ENCODE data around the gene DUSP7. TPM values are rescaled to one million over a fixed set of nuclear protein-coding genes. Genes with fewer than 3 reads are reported as not detected.

DUSP7 gene
- polyA plus RNA-seq, 3 donors: 2.8 to 36.8 (median 3.9) TPM

- H3K4me1 Mint-ChIP-seq: peaks cover 47% of the 10 kb centered on the region
- Histone ChIP-seq H3K4me2 (replicated peaks; ENCODE audit: extremely low read depth, low read length, poor library complexity, severe bottlenecking) (peak overlapping the region; percentile 98), H3K36me3 (replicated peaks in 1 of 2; ENCODE audit: control insufficient read depth in 1 of 2, insufficient read depth in 2 of 2, low read length in 2 of 2) (peaks cover 23 to 26% of the 10 kb centered on the region in 2 donors), H3K27me3 (ENCODE audit: control insufficient read depth in 2 of 2, insufficient read depth in 2 of 2, low read length in 2 of 2) (no peaks in the 10 kb centered on the region), H3K9ac (ENCODE audit: insufficient read depth, low read length, poor library complexity, severe bottlenecking) (peak overlapping the region; percentile 86), H3K9me3 (replicated peaks in 1 of 2; ENCODE audit: control insufficient read depth in 1 of 2, insufficient read depth in 1 of 2, low read length in 2 of 2) (no peaks in the 10 kb centered on the region), H4K20me1 (ENCODE audit: insufficient read depth, low read length) (peaks cover 50% of the 10 kb centered on the region), H3K79me2 (ENCODE audit: insufficient read depth, low read length) (peaks cover 58% of the 10 kb centered on the region), H2AFZ (ENCODE audit: insufficient read depth, low read depth, low read length, poor library complexity, severe bottlenecking) (peak overlapping the region; percentile 53), H3K4me3 (replicated peaks in 1 of 3; ENCODE audit: low read depth in 2 of 3, low read length in 3 of 3) (peak overlapping the region; percentile 89 to 99 (median 94)), H3K4me1 (ENCODE audit: control insufficient read depth in 1 of 2, insufficient read depth in 2 of 2, low read length in 2 of 2) (peaks cover 48 to 60% of the 10 kb centered on the region in 2 donors), H3K27ac (ENCODE audit: low read depth in 1 of 2, low read length in 2 of 2) (peak overlapping the region; percentile 59 to 79)
- H3K27ac Mint-ChIP-seq: peak overlapping the region; percentile 57 to 92 (median 83)
- intact Hi-C loops (cut with micrococcal nuclease): loop anchor here (2.0 to 5.0 kb wide), 4 partner anchors 65 to 113 kb away; partner anchors contain the start of genes PARP3 (in 1 of the 2), POC1A (in 1 of the 2) and RRP9 (in 1 of the 2)
- H3K4me3 Mint-ChIP-seq: peak overlapping the region; percentile 91 to 96
- H3K36me3 Mint-ChIP-seq: peaks cover 23 to 35% of the 10 kb centered on the region in 2 donors
- DNase-seq: peak; percentile 35 to 37 (median 36)
- H3K27me3 Mint-ChIP-seq (ENCODE audit: low read depth in 3 of 3): peaks cover 0 to 6% (median 0%) of the 10 kb centered on the region in 3 donors
- H3K9me3 Mint-ChIP-seq: peaks cover 0 to 1% (median 0%) of the 10 kb centered on the region in 7 donors
- under 1% methylated on average over 93 of the region's 94 CpGs for WGBS (ENCODE audit: insufficient coverage)
- TF ChIP-seq CTCF (IDR thresholded peaks at IDR 0.05): no peak
These were observed 627 bp downstream of the DUSP7 start for GRCh38 chr3:52055537-52056351.

- Histone ChIP-seq H3K27ac (ENCODE audit: low read depth in 1 of 2, low read length in 2 of 2) (peak overlapping the region; percentile 70 to 79), H3K36me3 (replicated peaks in 1 of 2; ENCODE audit: control insufficient read depth in 1 of 2, insufficient read depth in 2 of 2, low read length in 2 of 2) (peaks cover 32 to 35% of the 10 kb centered on the region in 2 donors), H3K4me1 (ENCODE audit: control insufficient read depth in 1 of 2, insufficient read depth in 2 of 2, low read length in 2 of 2) (peaks cover 47 to 59% of the 10 kb centered on the region in 2 donors), H3K9ac (ENCODE audit: insufficient read depth, low read length, poor library complexity, severe bottlenecking) (peak overlapping the region; percentile 86), H3K4me3 (replicated peaks in 1 of 3; ENCODE audit: low read depth in 2 of 3, low read length in 3 of 3) (peak overlapping the region; percentile 89 to 99 (median 94)), H3K79me2 (ENCODE audit: insufficient read depth, low read length) (peaks cover 66% of the 10 kb centered on the region), H3K27me3 (ENCODE audit: control insufficient read depth in 2 of 2, insufficient read depth in 2 of 2, low read length in 2 of 2) (no peaks in the 10 kb centered on the region), H4K20me1 (ENCODE audit: insufficient read depth, low read length) (peaks cover 59% of the 10 kb centered on the region), H3K4me2 (replicated peaks; ENCODE audit: extremely low read depth, low read length, poor library complexity, severe bottlenecking) (peak overlapping the region; percentile 98), H2AFZ (ENCODE audit: insufficient read depth, low read depth, low read length, poor library complexity, severe bottlenecking) (peak overlapping the region; percentile 53), H3K9me3 (replicated peaks in 1 of 2; ENCODE audit: control insufficient read depth in 1 of 2, insufficient read depth in 1 of 2, low read length in 2 of 2) (no peaks in the 10 kb centered on the region)
- Mint-ChIP-seq H3K4me3 (peak overlapping the region; percentile 91 to 96), H3K9me3 (peaks cover 0 to 1% (median 0%) of the 10 kb centered on the region in 7 donors), H3K27ac (peak overlapping the region; percentile 16 to 93 (median 78)), H3K4me1 (peaks cover 47% of the 10 kb centered on the region), H3K27me3 (ENCODE audit: low read depth in 3 of 3) (peaks cover 0 to 6% (median 0%) of the 10 kb centered on the region in 3 donors), H3K36me3 (peaks cover 32 to 44% of the 10 kb centered on the region in 2 donors)
- TF ChIP-seq CTCF (IDR thresholded peaks at IDR 0.05): peak; percentile 28
- 8% methylated on average over 6 of the region's 26 CpGs for WGBS (ENCODE audit: insufficient coverage)
- intact Hi-C loops (cut with micrococcal nuclease): loop anchor here (5.0 kb wide), 4 partner anchors 53 to 113 kb away; partner anchors contain the start of genes PARP3 (in 1 of the 2), RPL29 (in 1 of the 2) and RRP9 (in 1 of the 2)
- no peak for DNase-seq
These were observed 1.5 kb downstream of the DUSP7 start for GRCh38 chr3:52054661-52055511.
